GM12864 (cell line): ENCODE measurements around the gene DHRS1.

Experiments
- DNase-seq: peaks from one replicate; pipeline ENCODE4 v3.0.0-alpha.2; 2011; ENCODE audit warnings: low read depth
- H3K4me3 ChIP-seq: 2 replicates; pipeline ENCODE4 v1.5.1; 2011; ENCODE audit warnings: mild to moderate bottlenecking, low read depth, low read length, control low read depth
- TF ChIP-seq, protein P1 (sequence below): IDR thresholded peaks from 2 replicates; pipeline ENCODE4 v1.5.1; 2011; ENCODE audit warnings: low read depth, mild to moderate bottlenecking, moderate library complexity, low read length, control low read depth, inconsistent platforms; ENCODE audit errors: missing control alignments

Gene DHRS1

DNA sequence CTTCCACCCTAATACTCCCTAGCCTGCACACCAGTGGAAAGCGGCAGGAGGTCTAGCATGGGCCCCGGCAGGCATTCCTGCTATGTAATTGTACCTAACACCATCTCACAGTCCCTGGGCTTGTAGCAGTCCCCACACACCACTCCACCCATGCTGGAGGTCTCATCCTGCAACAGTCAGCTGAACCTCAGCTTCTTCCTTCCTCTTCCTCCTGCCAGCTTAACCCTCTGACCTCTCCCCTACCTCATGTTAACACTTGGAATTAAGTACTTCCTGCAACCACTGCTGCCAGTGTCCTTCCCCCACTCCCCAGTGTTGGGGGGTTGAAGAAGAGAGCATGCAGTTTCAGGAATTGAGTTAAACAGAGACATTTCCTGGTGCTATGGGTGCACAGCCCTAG is 27.7 kb upstream of the DHRS1 start:
- no peak for DNase-seq
- TF ChIP-seq, protein P1, sequence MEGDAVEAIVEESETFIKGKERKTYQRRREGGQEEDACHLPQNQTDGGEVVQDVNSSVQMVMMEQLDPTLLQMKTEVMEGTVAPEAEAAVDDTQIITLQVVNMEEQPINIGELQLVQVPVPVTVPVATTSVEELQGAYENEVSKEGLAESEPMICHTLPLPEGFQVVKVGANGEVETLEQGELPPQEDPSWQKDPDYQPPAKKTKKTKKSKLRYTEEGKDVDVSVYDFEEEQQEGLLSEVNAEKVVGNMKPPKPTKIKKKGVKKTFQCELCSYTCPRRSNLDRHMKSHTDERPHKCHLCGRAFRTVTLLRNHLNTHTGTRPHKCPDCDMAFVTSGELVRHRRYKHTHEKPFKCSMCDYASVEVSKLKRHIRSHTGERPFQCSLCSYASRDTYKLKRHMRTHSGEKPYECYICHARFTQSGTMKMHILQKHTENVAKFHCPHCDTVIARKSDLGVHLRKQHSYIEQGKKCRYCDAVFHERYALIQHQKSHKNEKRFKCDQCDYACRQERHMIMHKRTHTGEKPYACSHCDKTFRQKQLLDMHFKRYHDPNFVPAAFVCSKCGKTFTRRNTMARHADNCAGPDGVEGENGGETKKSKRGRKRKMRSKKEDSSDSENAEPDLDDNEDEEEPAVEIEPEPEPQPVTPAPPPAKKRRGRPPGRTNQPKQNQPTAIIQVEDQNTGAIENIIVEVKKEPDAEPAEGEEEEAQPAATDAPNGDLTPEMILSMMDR = no peak
- H3K4me3 ChIP-seq = no peak overlapping the region

DNA sequence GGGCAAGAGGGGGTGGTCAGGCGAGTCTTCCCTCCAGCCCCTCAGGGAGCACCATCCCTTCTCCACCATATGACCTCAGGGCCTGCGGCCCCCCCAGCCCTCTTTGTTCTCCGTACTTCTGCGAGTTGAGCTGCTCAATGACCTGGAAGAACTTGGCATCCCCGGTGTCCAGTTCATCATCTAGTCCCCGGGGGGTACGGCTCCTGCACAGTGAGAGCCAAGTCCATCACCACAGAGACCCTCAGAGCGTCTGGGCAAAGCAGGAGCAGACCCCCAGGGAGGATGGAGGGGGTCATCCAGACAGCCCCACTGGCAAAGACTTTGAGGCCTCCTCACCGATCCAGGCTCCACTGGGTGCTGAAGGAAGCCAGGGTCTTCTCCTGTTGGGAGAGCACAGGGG is 26.4 kb upstream of the DHRS1 start:
- no peak overlapping the region for H3K4me3 ChIP-seq
- TF ChIP-seq, protein P1 = no peak
- no peak for DNase-seq

DNA sequence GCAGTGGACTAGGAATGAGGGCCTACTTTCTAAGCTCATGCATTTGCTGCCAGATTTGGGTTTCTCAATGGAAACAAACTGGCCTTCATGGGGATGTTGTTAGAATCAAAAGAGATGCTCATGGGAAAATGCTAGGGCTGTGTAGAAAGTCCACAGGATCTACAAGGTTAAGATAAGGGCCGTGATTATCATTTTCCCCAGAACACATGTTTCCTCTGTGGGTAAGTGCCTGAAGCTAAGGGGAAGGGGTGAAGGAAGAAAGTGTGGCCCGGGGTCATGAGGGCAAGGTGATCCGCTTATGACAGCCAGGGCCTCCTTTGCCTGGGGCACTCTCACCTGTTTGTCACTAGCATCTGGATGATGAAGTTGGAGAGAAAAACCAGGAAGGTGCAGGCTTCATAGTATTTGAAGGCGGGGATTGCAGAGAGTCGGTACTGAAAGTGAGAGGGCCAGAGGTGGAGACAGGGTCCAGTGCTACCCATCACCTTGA is 25.5 kb upstream of the DHRS1 start:
- DNase-seq = no peak
- TF ChIP-seq, protein P1 = no peak
- no peak overlapping the region for H3K4me3 ChIP-seq

DNA sequence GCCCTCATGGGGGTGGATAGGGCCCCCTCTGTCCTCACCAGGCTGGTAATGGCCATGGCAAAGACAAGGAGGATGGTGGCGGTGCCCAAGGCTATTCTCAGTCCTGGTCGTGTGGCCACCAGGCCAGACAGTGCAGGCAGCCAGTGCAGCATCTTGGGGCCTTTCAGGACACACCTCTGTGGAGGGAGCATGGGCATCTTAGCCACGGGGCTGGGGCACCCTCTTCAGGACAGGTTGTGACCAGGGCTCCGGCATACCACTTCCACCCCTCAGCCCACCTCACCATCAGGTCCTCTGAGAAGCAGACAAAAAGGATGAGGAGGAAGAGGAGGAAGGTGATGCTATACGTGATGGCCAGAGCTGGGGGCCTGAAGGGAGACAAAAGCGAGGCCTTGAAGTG is 24.4 kb upstream of the DHRS1 start:
- TF ChIP-seq, protein P1 = no peak
- no peak for DNase-seq
- no peak overlapping the region for H3K4me3 ChIP-seq

DNA sequence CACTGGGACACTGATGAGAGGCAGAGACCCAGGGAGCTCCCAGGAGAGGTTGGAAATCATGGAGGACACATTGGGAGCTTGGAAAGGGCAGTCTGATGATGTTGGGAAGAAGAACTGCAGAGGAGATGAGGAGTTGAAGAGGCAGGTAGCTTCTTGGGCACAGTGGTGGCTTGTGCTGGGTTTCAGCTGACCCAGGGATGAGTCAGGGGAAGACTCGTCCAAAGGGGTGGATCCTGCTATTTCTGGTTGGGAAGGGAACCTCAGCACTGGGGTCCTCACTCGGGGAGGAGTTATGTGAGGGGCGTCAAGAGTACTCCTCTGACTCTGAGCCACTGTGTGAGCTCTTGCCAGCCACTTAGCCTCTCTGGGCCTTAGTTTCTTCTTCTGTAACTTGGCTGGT is 23.8 kb upstream of the DHRS1 start:
- TF ChIP-seq, protein P1 = no peak
- H3K4me3 ChIP-seq = no peak overlapping the region
- no peak for DNase-seq

DNA sequence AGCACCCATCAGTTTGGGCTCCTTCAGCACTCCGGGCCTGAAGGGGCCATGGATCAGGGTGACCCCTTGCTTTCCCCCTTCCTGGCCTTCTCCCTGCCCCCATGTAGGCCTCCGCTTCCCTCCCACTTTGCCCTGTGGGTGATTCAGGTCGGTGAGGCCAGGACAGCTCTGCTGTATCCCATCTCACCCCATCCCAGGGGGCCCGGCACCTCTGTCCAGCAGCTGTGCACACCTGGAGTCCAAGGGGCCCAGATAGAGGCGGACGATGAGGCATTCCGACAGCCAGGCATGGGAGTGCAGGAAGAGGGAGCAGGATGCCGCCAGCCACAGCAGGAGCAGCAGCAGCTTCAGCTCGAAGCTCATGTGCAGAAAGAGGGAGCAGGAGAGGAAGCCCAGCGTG is 23.1 kb upstream of the DHRS1 start:
- TF ChIP-seq, protein P1 = no peak
- H3K4me3 ChIP-seq = no peak overlapping the region
- DNase-seq = no peak

DNA sequence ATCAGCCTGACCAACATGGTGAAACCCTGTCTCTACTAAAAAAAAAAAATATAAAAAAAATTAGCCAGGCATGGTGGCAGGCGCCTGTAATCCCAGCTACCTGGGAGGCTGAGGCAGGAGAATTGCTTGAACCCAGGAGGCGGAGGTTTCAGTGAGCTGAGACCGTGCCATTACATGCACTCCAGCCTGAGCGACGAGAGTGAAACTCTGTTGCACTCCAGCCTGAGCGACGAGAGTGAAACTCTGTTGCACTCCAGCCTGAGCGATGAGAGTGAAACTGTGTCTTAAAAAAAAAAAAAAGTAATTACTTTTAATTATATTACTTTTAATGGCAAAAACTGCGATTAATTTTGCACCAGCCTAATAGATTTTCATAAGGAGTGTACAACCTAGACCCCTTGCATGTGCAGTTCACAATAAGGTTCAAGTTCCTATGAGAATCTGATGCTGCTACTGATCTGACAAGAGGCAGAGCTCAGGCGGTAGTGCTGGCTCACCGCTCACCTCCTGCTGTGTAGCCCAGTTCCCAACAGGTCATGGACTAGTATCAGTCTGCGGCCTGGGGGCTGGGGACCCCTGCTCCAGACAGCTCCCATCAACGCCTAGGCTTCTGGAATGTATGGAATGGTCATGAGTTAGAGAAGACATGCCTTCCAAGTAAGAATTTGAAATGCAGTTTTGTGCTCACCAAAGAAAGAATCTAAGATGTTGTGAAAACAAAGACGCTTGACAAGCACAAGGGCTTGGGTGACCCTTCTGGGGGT is 21.8 kb upstream of the DHRS1 start:
- TF ChIP-seq, protein P1 = no peak
- no peak for DNase-seq
- no peak overlapping the region for H3K4me3 ChIP-seq
